GM19324 (cell line): ENCODE measurements around the gene CNN3.

ENCODE experiments used
- ATAC-seq: cut with Tn5 transposase; IDR thresholded peaks from one replicate; pipeline ENCODE4 v1.9.1; 2021; ENCODE audit warnings: mild to moderate bottlenecking, moderate library complexity; ENCODE audit not compliant: unreplicated experiment, low FRiP score

The CNN3 gene

GRCh38 chr1:94863297-94863911, 63.5 kb downstream of the CNN3 start:
- ATAC-seq = no peak

GRCh38 chr1:94862718-94863117, 64.2 kb downstream of the CNN3 start:
- ATAC-seq = no peak

- no peak for ATAC-seq
Observed at GRCh38 chr1:94859174-94859573, 67.7 kb downstream of the CNN3 start.

- ATAC-seq = no peak
Observed at GRCh38 chr1:94858276-94858675, 68.6 kb downstream of the CNN3 start.

- no peak for ATAC-seq
Observed at GRCh38 chr1:94856868-94857267, 70.0 kb downstream of the CNN3 start.

GRCh38 chr1:94856004-94856403, 70.9 kb downstream of the CNN3 start:
- no peak for ATAC-seq

- no peak for ATAC-seq
Observed at GRCh38 chr1:94855307-94855700, 71.6 kb downstream of the CNN3 start.

- peak; percentile 98 for ATAC-seq
Observed at GRCh38 chr1:94854458-94855306, 72.2 kb downstream of the CNN3 start.

GRCh38 chr1:94852788-94853187, 74.1 kb downstream of the CNN3 start:
- ATAC-seq = no peak

- no peak for ATAC-seq
Observed at GRCh38 chr1:94851571-94851970, 75.3 kb downstream of the CNN3 start.
